Activated CD8-positive, alpha-beta memory T cell treated with anti-CD3 and anti-CD28 coated beads, Interleukin-2, amount 50 U/mL, for 24 hours (primary cell): ENCODE data around the gene GPSM1.

ENCODE experiments used
- DNase-seq: peaks from one replicate; pipeline ENCODE4 v3.0.0-alpha.2; 2020; ENCODE audit errors: extremely low read depth

GPSM1 gene

DNA sequence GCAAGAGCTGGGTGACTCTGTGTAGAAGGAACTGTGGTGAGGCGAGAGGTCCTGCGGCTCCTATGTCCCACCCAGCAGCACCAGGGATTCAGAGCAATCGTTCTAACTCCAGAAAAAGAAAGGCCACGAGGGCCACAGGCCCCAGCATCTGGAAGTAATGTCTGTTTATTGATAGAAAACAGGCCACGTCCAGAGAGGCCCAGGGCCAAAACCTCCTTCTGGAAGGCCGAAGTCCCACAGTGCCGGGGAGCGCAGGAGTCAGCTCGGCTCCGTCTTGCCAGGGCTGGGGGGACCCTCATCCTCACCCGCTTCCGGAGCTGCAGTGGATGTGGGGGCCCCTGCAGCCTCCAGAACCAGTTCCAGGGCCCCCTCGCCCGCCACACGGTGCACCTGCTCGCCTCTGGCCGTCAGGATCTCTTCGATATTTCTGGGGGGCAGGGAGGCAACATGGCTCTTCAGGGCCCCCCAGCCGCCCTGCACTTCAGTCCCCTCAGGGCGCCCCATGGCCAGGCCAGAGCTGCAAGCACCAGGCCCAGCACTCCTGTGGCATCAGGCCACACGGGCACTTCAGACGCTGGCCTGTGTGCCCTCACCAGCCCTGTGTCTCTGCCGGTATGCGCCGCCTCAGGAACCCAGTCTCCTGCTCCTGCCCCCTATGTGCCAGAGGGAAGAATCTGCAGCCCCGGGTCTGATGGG lies 34.6 kb downstream of the GPSM1 start:
- DNase-seq: no peak

DNA sequence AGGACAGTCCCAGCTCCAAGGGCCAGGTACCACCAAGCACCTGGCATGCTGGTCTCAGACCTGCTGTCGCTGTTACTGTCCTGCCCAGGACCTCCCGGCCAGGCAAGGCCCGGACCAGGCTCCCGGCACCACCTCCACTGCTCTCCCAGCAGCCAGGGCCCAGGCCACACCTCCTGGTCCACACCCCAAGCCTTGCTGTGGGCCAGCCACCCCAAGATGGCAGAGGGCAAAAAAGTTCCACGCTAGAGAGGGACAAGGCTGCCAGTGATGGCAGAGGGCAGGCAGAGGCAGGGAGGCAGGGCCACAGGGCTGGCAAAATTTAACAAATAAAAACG lies 35.1 kb downstream of the GPSM1 start:
- DNase-seq: no peak

DNA sequence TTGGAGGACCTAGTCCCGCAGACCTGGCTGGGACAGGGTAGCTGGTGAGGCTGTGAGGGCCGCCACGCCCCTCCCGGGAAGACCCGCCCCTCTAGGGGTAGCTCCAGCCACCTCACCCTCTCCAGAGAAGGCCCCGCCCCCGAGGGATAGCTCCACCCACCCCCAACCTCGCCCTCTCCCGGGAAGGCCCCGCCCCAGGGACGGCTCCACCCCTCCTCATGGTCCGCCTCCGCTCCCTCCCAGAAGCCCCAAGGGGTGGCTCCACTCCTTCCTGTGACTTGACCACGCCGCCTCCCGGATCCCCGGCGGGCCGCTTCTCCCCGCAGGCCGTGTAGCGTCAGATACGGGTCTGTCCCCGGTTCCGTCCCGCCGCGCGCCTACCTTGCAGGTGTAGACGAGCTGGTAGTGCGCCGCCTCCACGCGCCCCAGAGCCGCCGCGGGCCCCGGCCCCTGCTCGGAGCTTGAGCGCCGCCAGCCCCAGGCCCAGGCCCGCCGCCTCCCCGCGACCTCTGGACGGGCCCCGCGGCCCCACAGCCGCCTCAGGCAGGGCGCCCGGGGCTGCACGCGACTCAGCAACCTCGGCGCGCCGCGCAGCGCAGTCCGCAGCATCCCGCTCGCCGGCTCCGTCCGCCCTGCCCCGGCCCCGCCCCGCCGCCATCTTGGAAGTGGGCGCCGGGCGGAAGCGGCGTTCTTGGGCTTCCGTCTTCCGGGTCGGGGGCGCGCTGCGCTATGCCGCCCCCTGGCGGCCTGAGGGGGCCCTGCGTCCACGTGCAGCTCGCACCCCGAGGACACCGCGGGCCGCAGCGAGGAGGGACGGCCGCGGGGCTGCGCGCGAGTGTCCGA lies 36.0 kb downstream of the GPSM1 start, which contains the start of gene DNLZ:
Gene DNLZ, minus strand, starts transcription at position 639 of the 843 bp plus-strand sequence. Its CDS starts 30 bp downstream, at position 609.
- DNase-seq: peak; percentile 85

DNA sequence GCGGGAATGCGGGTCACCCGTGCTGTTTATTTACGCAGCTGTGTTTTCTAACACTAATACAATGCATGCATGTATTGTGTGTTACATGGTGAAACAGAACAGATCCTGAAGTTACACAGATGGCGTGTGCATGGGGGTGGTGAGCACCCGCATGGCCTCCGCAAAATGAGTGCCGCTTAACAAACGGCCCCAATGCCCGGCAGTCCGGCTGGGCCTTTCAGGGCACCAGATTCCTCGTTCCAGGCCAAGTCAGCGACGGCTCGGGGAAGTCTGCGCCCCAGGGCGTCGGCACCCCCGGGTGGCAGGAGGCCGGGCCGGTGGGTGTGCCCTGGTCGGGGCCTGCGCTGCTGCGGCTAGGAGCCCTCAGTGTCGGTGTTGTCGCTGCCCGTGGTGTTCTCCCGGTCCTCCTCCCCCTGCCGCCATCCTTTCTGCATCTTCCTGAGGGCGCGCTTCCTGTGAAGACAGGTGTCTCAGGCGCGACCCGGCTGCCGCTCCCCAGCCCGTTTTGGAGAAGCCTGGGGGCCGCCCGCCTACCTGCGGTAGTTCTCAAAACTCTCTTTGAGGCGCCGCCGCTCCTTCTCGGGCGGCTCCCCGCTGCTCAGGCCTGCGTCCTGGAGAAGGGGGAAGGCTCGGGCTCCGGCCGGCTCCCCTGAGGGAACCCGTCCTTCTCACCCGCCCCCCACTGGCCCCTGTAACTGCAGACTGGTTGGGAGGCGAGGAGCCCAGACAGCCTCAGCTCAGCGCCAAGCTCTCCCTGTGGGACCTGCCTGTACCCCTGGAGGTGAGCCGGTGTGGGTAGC lies 36.8 kb downstream of the GPSM1 start:
- DNase-seq: no peak

DNA sequence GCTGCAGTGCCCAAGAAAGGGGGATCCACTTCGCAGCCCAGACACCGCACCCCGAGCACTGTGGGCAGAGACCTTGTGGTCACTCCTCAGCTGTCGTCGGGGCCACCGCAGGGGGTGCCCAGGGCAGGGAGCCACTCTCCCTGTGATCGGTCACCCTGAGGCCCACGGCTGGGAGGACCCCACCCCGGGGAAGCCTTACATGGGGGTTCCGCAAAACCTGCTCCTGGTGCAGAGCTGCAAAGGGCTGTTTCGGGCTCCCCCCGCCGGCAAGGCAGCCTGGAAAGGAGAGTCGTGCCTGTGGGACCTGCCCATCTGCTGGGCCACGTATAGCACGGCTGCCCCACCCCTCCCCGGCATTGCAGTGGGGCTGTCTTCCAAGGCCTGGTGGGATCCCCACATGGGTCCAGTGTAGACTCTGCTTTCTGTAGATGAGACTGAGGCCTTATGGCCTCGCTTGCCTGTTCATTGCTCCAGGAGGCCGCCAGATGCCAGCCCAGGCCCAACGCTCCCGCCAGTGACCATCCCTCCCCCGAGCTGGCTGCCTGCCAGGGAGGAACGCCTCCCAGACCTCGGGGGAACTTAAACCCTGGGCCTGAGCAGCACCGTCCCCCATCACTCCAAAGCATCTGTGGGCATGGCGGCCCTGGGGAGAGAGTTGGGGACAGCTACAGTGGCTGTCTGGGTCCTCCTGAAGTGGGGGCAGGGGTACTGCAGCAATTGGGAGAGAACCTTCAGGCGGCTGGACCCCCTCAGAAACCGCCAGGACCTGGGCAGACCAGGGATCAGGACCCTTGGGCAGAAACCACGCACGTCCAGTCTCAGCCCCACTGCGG lies 37.8 kb downstream of the GPSM1 start:
- DNase-seq: no peak

DNA sequence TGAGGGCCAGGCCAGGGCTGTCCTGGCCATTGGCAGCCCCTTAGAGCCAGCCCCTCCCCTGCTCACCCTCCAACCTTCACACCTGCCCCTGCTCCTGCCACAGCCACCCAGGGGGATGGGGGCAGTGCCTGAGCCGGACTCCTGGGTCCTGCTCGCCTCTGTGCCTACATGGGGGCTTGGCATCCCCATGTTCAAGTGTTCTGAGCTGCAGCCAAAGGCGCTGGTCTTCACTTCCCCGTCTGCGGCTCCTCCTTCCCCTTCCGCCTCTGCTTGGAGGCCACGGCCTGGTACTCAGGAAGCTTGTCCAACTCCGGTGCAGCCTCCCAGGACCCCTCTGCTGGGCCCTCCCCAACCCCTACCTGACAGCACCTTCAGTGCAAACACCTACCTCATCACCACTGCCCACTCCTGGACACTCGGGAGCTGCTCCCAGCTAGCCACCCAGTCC lies 38.5 kb downstream of the GPSM1 start:
- no peak for DNase-seq

DNA sequence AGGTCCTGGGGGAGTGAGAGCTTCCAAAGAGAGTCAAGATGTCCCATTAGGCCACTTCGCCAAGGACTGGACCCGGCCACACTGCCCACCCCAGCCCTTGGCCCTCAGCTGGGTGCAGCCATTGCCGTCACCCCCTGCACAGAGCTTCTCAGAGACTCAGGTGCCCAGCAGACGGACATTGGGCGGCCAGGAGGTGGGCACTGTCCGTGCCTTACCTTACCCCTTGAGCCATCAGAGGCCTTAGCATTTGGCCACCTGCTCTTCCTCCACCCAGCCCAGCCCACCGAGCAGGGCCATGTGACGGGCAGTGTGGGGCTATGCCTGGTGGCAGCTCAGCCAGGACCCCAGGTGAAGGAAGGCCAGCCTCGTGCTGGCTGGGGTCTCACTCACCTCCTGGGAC lies 39.5 kb downstream of the GPSM1 start:
- no peak for DNase-seq

DNA sequence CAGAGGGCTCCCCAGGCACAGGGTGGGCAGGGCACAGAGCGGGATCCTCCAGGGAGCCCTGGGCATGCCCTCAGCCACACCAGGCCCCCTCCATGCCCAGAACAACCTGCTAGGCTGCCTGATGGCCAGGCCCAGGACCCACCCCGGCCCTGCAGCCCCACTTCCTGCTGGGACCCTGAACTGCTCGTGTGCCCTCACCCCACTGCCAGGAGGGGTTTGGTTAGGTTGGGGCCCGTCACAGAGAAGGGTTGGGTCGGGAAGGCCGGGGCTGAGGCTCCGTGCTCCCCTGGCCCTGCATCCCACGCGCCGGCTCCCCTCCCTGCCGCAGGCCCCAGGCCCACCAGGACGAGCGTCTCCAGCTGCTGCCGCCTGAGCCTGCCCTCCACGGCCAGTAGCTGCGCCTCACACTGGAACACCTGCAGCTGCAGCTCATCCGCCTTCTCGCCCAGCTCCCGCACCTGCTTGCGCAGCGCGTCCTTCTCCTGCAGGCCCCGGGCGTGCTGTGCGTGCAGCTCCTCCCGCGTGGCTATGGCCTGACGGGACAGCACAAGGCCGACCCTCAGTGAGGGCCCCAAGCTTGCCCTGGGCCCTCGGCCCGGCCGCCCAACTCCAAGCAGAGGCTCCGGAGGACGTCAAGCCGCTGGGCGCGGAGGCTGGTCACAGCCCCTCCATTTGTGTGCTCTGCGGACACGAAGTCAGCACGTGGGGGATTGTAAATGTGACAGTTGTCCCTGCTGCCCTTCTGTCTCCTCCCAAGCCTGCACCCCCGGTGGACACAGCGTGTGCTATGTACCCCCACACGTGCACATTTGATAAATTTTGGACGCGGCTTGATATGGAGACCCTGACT lies 40.2 kb downstream of the GPSM1 start:
- DNase-seq: no peak

DNA sequence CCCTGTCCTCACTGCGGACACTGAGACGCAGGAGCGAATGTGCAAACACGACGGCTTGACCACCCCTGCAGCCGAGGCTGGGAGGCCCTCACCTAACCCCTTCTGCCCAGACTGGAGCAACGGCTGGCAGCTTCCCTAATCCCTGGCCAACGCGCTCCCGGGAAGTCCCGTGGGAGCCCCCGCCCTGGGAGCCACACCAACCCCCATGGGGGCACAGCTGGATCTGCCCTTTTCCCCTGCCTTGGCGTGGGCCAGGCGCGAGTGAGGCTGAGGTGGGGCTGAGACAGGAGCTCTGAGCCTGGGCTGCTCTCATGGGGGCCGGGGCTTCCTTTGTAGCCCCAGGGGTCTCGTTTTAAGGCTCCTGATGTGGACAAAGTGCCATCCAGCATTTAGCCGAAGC lies 40.9 kb downstream of the GPSM1 start:
- no peak for DNase-seq

DNA sequence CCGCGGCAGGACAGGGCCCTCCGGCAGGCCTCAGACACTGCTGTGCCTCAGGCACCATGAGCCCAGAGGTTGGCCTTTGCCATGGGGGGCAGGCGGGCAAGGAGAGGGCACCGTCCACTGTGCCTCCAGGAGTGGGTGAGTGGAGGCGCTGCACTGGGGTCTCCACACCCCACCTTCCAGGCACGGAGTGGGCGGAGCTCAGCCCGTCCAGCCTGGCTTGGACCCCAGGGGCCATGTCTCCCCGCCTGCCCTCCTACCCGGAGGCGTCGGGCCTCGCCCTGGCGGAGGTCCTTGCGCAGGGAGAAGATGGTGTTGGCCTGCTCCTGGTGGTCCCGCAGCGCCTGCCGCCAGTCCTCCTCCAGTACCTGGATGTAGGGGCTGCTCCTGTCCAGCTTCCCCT lies 42.7 kb downstream of the GPSM1 start:
- DNase-seq: no peak

DNA sequence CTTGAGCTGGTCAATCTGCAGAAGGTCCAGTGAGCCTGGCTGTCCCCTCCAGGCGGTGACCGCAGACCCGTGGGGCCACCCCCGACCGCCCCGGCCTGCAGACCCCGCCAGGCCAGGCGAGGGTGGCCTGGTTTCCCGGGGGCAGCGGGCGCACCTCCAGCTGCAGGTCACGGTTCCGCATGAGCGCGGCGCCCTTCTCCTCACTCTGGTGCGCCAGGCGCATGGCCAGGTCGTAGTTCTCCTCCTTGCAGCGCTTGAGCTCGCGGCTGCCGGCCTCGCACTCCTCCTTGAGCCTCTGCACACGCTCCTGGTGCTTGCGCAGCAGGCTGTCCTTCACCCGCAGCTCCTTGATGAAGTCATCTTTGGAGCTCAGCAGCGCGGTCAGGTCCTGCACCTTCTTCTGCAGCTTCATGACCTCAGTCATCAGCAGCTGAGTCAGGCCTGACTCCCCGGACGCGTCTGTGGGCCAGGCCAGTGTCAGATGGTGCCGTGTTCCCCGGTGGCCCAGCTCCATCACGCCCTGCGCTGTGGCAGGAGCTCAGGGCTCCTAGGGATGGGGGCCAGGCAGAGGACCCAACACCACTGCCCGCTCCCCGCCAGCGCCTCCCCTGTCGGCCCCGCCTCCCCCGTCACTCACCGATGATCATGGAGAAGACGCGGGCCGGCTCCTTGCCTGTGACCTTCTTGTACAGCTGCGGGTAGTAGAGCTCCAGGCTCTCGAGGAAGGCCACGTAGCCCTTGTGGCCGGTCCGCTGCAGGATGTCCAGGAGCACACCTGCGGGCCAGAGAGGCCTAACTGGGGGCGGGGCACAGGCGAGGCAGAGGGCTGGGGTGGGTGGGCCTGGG lies 43.6 kb downstream of the GPSM1 start:
- no peak for DNase-seq

DNA sequence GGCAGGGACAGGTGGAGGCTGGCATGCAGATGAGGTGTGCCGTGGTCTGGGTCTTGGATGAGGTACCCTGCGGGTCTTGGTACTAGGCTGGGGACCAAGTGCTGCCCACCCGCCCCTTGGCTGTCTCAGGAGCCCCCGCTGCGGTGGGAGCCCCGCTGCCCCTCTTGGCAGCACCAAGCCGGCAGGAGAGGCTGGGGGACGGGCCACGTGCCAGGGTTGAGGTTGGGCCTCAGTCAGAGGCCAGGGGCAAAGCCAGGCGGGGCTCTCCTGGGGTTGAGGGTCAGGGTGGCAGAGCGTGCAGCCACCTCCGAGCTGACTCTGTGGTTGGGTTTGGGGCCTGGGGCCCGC lies 44.2 kb downstream of the GPSM1 start:
- DNase-seq: no peak

DNA sequence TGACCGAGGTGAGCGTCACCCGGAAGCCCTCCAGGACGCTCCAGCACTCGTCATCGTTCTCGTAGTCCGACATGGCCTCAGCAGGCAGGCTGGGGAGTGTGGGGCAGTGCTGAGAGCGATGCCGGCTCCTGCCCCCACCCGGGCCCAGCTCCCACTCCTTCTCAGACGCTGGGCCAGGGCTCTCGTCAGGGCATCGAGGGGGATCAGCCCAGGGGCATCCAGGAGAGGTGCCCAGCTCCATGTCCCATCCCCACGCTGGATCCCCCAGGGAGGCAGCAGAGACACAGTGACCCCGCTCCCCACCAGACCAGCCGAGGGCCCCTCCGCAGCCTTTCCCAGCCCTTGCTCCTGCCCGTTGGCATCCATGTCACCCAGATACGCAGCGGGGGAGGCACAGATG lies 44.7 kb downstream of the GPSM1 start:
- DNase-seq: no peak

DNA sequence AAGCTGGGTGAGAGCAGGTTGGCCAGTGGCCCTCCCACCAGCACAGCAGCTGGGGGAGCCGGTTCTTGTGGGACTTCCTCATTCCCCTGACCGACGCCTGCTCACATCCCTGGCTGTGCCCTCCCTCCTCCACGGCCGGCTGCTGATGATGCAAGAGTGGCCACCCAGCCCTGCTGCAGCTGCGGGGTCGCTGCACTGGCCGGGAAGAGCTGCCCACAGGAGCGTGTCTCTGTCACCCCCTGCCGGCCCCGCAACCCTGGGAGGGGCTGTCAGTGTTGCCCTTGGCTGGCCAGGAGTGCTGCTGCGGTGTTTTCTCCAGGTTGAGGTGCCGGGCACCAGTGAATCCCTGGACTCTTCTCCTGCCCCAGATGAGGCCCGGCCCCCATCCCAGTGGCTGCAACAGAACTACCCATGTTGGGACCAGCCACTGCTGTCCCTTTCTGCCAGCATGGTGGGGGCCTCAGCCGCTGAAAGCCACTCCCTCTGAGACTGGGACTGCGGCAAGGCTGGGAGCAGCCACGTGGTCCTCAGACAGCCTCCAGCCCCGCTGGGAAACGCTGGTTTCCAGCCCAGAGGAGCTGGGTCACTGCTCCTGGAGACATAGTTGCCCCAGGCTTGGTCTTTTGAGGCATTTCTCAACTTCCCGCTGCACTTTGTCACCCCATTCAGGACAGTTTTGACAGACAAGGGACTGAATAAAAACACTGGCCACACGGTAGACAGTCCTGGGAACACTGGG lies 45.4 kb downstream of the GPSM1 start:
- no peak for DNase-seq

DNA sequence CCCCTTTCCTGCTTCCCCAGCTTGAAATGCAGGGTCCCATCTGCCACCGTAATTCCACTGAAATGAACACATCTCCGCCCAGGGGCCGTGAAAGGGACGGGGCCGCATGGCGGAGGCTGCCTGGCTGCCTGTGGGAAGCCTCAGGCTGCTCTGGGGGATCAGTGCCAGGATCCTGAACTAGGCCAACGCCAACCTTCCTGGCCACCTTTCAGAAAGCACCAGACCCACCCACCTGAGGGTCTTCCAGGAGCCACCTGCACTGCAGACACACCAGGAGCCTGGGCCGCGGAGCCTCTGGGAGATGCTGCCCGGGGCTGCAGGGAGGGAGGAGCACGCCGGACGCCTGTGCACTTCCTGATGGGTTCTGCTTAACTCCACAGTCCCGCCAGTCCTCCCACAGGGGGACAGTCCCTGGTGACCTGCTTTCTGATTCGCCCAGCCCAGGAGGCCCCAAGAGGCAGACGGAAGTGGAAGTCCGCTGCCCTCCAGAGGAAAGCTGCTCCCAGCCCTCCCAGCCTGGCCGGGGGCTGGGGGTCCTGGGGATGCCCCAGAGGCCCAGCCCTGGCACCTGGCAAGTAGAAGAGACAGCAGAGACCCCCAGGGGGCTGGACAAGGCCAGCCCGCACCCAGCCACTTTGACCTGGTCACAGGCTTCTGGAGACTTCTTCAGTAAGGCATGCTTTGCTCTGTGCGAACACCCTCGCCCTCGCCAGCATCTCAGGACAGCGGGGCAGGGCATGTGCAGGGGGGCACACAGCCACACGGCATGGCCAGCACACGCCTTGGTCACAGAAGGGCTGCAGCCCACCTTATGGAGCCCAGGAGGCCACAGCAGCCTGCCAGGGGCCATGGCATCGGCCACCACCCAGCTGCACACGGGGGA lies 46.2 kb downstream of the GPSM1 start, which contains the start of gene CARD9:
Gene CARD9, minus strand, starts transcription at position 370 of the 883 bp plus-strand sequence. CDS start 1,591 bp downstream, outside the sequence.
- no peak for DNase-seq

DNA sequence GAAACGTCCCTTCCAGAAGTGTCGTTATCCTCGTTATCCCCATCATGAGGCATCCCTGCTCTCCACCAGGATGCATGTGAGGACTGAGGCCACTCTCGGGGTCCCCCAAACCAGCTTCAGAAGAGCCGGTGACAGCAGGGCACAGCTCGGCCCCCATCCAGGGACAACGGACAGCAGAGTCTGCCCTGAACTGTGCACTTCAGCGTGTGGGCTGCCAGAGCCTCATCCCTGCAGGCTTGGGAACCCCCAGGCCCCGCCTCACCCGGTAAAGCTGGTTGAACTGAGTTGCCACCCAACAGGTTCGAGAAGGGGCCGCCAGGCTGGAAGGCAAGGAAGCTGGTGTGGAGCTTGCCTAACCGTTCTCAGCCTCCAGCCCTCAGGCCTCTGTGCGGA lies 46.8 kb downstream of the GPSM1 start:
- no peak for DNase-seq

DNA sequence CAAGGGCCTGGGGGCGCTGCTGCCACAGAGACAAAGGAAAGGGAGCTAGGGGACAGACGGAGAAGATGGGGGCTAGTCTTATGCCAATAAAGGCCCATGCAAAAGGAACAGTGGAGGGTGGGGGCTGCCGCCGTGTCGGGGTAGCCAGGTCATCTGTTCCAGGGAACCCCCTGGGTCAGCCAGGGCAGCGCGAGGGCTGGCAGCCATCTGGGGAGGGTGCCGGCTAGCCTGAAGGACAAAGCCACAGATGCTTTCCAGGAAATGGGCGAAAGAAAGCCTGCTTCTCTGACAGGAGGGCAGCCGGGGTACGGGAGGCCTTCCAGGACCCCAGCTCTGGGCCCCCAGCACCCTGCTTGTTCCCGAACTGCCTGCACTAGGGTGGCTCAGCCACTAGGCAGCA lies 47.8 kb downstream of the GPSM1 start:
- DNase-seq: no peak

DNA sequence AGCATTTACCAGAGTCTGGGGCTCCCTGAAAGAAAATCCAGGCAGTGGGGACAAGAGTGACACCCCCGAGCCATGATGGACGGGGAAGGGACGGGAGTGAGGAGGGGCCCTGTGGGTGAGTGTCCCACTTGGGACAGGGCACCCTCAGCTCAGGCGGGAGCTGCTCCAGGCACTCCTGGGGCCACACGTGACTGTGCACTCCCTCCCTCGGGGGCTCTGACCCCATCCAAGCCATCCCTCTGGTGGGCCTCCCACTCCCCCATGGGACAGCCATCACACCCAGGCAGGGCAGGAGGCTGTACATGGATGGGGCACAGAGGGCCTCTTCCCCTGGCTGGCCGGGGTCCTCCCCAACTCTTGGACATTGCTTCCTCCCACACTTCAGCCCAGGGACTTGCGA lies 49.1 kb downstream of the GPSM1 start:
- no peak for DNase-seq
